ENCODE data around the gene SAPCD2.

SAPCD2 gene

DNA sequence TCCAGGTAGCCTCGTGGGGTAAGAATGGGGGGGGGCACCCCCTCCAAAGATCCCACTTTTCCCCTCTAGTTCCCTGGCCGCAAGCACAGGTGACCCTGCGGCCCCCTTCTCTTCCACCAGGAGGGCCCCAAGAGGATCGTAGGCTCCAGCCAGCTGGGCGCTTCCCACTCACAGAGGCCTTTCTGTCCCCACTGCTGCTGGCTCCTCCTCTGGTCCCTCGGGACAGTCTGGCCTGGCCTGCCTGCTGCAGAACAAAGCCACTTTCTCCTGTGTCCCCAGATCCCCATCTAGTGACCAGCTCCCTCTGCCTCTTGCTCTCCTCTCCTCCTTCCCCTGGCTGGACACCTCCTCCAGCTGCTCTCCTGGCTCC lies 534 bp upstream of the SAPCD2 start:
- Histone ChIP-seq H3F3A (ENCODE audit: insufficient read depth, low read length) (no peaks in the 10 kb centered on the region), H3K4me2 (ENCODE audit: low read length) (peak overlapping the region; percentile 86), H3K27me3 (ENCODE audit: insufficient read depth, low read length) (no peaks in the 10 kb centered on the region), H3K9ac (ENCODE audit: low read length) (peak overlapping the region; percentile 87), H3K27ac (ENCODE audit: low read depth, low read length, poor library complexity, severe bottlenecking) (peak overlapping the region; percentile 67), H3K4me1 (ENCODE audit: insufficient read depth, low read length, severe bottlenecking) (peaks cover 39% of the 10 kb centered on the region), H2AFZ (ENCODE audit: low read length) (0 out of 2 replicates have a peak overlapping the region, but pooled peaks have one; percentile 25), H3K4me3 (ENCODE audit: low read depth, low read length, poor library complexity, severe bottlenecking) (peak overlapping the region; percentile 75), H3K79me2 (ENCODE audit: insufficient read depth, low read length) (peaks cover 6% of the 10 kb centered on the region; the same call in 1 of the 2 replicates), H3K9me2 (ENCODE audit: low read depth, low read length) (no peaks in the 10 kb centered on the region), H3K36me3 (ENCODE audit: insufficient read depth, low read length) (peaks cover 9% of the 10 kb centered on the region; the same call in 1 of the 2 replicates), H4K20me1 (ENCODE audit: insufficient read depth, low read length) (no peaks in the 10 kb centered on the region), H3K9me3 (ENCODE audit: low read length) (no peaks in the 10 kb centered on the region)
- TF ChIP-seq, protein P1, sequence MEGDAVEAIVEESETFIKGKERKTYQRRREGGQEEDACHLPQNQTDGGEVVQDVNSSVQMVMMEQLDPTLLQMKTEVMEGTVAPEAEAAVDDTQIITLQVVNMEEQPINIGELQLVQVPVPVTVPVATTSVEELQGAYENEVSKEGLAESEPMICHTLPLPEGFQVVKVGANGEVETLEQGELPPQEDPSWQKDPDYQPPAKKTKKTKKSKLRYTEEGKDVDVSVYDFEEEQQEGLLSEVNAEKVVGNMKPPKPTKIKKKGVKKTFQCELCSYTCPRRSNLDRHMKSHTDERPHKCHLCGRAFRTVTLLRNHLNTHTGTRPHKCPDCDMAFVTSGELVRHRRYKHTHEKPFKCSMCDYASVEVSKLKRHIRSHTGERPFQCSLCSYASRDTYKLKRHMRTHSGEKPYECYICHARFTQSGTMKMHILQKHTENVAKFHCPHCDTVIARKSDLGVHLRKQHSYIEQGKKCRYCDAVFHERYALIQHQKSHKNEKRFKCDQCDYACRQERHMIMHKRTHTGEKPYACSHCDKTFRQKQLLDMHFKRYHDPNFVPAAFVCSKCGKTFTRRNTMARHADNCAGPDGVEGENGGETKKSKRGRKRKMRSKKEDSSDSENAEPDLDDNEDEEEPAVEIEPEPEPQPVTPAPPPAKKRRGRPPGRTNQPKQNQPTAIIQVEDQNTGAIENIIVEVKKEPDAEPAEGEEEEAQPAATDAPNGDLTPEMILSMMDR (IDR thresholded peaks at IDR 0.05; ENCODE audit: low read length), result no peak
- TF ChIP-seq EZH2 (IDR thresholded peaks at IDR 0.05; ENCODE audit: borderline replicate concordance, low read length), result no peak

GRCh38 chr9:137069508-137070091 lies 757 bp downstream of the SAPCD2 start:
- peak overlapping the region; percentile 75 for H3K27ac ChIP-seq (ENCODE audit: low read depth, low read length, poor library complexity, severe bottlenecking)
- no peaks in the 10 kb centered on the region for H3K27me3 ChIP-seq (ENCODE audit: insufficient read depth, low read length)
- H3K9me2 ChIP-seq (ENCODE audit: low read depth, low read length), result no peaks in the 10 kb centered on the region
- TF ChIP-seq EZH2 (IDR thresholded peaks at IDR 0.05; ENCODE audit: borderline replicate concordance, low read length), result no peak
- TF ChIP-seq, protein P1 (IDR thresholded peaks at IDR 0.05; ENCODE audit: low read length), result no peak
- H3K9me3 ChIP-seq (ENCODE audit: low read length), result no peaks in the 10 kb centered on the region
- H3K36me3 ChIP-seq (ENCODE audit: insufficient read depth, low read length), result peaks cover 21% of the 10 kb centered on the region
- peak overlapping the region; percentile 75 for H3K4me3 ChIP-seq (ENCODE audit: low read depth, low read length, poor library complexity, severe bottlenecking)
- peaks cover 6% of the 10 kb centered on the region; the same call in 1 of the 2 replicates for H3K79me2 ChIP-seq (ENCODE audit: insufficient read depth, low read length)
- no peaks in the 10 kb centered on the region for H4K20me1 ChIP-seq (ENCODE audit: insufficient read depth, low read length)
- H2AFZ ChIP-seq (ENCODE audit: low read length), result no peak overlapping the region
- H3K9ac ChIP-seq (ENCODE audit: low read length), result peak overlapping the region; percentile 87
- H3K4me2 ChIP-seq (ENCODE audit: low read length), result peak overlapping the region; percentile 86
- no peaks in the 10 kb centered on the region for H3F3A ChIP-seq (ENCODE audit: insufficient read depth, low read length)
- H3K4me1 ChIP-seq (ENCODE audit: insufficient read depth, low read length, severe bottlenecking), result peaks cover 30% of the 10 kb centered on the region

DNA sequence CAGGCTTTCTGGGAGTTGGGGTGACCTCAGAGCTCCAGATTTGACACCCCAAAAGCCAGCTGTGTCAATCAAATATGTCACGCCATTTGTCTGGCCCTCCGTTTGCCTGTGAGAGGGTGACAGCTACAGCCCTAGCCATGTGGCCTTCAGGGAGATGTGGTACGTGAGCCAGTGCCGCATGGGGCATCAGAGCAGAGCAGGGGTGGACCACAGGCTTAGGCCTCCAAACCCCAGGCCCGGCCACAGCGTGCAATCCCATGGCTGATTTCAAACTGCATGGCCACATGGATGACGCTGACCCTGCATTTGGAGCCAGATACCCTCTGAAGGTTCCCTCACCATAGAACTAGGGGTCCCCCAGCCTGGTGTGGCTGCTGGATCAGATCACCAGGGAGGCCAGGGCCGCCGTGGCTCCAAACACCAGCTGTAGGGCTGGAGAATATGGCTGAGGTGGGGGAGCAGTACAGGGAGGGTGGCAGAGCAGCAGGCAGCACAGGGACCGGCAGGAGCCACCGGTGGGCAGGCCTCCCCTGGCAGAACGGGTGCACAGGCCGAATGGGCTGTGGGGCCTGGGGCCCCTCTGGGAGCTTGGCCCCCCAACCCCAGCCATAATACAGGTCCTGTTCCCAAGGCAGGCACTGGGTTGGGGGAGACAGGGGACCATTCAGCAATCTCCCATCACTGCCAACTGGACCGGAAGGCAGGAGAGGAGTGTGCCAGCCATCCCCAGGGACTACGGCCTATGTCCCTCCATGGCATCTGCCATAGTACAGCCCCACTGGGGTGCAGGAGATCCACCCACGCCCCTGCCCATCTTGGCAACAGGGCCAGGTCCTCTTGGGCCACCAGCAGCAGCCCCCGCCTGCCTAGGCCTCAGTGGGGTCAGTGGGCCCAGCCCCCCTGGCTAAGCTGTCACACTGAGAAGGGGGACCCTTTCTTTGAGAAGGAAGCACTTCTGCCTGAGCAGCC lies 1.5 kb downstream of the SAPCD2 start:
- Histone ChIP-seq H3F3A (ENCODE audit: insufficient read depth, low read length) (no peaks in the 10 kb centered on the region), H2AFZ (ENCODE audit: low read length) (no peak overlapping the region), H3K9me2 (ENCODE audit: low read depth, low read length) (no peaks in the 10 kb centered on the region), H3K4me2 (ENCODE audit: low read length) (peak overlapping the region; percentile 86), H3K36me3 (ENCODE audit: insufficient read depth, low read length) (peaks cover 29% of the 10 kb centered on the region), H3K9ac (ENCODE audit: low read length) (peak overlapping the region; percentile 87), H3K79me2 (ENCODE audit: insufficient read depth, low read length) (peaks cover 6% of the 10 kb centered on the region; the same call in 1 of the 2 replicates), H3K27ac (ENCODE audit: low read depth, low read length, poor library complexity, severe bottlenecking) (peak overlapping the region; percentile 75), H3K4me1 (ENCODE audit: insufficient read depth, low read length, severe bottlenecking) (peaks cover 28% of the 10 kb centered on the region), H3K4me3 (ENCODE audit: low read depth, low read length, poor library complexity, severe bottlenecking) (peak overlapping the region; percentile 75), H3K9me3 (ENCODE audit: low read length) (no peaks in the 10 kb centered on the region), H3K27me3 (ENCODE audit: insufficient read depth, low read length) (no peaks in the 10 kb centered on the region), H4K20me1 (ENCODE audit: insufficient read depth, low read length) (no peaks in the 10 kb centered on the region)
- TF ChIP-seq, protein P1 (IDR thresholded peaks at IDR 0.05; ENCODE audit: low read length), result no peak
- TF ChIP-seq EZH2 (IDR thresholded peaks at IDR 0.05; ENCODE audit: borderline replicate concordance, low read length), result no peak
